WERI-Rb-1 (cell line): ENCODE measurements around the gene PTK6.

Experiments
- DNase-seq: peaks from one replicate; pipeline ENCODE4 v3.0.0-alpha.2; 2020
- H3K27ac ChIP-seq: fragments of 250-450 bp; sonication (Bioruptor Pico); 2 replicates; pipeline ENCODE4 v1.5.1; 2020; ENCODE audit warnings: mild to moderate bottlenecking, moderate library complexity
- H3K27me3 ChIP-seq: fragments of 250-450 bp; sonication (Bioruptor Pico); 2 replicates; pipeline ENCODE4 v1.5.1; 2021; ENCODE audit warnings: mild to moderate bottlenecking, low read depth, moderate library complexity; ENCODE audit not compliant: insufficient read depth, severe bottlenecking
- H3K36me3 ChIP-seq: fragments of 250-450 bp; sonication (Bioruptor Pico); 2 replicates; pipeline ENCODE4 v1.5.1; 2020; ENCODE audit warnings: mild to moderate bottlenecking, moderate library complexity
- H3K4me3 ChIP-seq: 2 replicates; pipeline ENCODE4 v1.5.1; 2011; ENCODE audit warnings: low read depth, mild to moderate bottlenecking, control low read depth, low read length
- H3K9me3 ChIP-seq: fragments of 250-450 bp; sonication (Bioruptor Pico); 2 replicates; pipeline ENCODE4 v1.5.1; 2021; ENCODE audit warnings: mild to moderate bottlenecking, moderate library complexity; ENCODE audit not compliant: severe bottlenecking
- CTCF ChIP-seq: IDR thresholded peaks from 2 replicates; pipeline ENCODE4 v1.5.1; 2011; ENCODE audit warnings: low read depth, mild to moderate bottlenecking, control low read depth, inconsistent platforms, low read length

The PTK6 gene

GRCh38 chr20:63529861-63530787, 7.1 kb downstream of the PTK6 start:
- DNase-seq: no peak
- no peaks in the 10 kb centered on the region for H3K9me3 ChIP-seq
- no peaks in the 10 kb centered on the region for H3K36me3 ChIP-seq
- no peak for TF ChIP-seq CTCF
- H3K27me3 ChIP-seq: no peaks in the 10 kb centered on the region
- no peak overlapping the region for H3K4me3 ChIP-seq
- no peak overlapping the region for H3K27ac ChIP-seq

GRCh38 chr20:63529180-63529860, 7.9 kb downstream of the PTK6 start:
- no peaks in the 10 kb centered on the region for H3K27me3 ChIP-seq
- H3K36me3 ChIP-seq: no peaks in the 10 kb centered on the region
- no peak for DNase-seq
- no peak for TF ChIP-seq CTCF
- no peaks in the 10 kb centered on the region for H3K9me3 ChIP-seq
- no peak overlapping the region for H3K27ac ChIP-seq
- no peak overlapping the region for H3K4me3 ChIP-seq

DNA sequence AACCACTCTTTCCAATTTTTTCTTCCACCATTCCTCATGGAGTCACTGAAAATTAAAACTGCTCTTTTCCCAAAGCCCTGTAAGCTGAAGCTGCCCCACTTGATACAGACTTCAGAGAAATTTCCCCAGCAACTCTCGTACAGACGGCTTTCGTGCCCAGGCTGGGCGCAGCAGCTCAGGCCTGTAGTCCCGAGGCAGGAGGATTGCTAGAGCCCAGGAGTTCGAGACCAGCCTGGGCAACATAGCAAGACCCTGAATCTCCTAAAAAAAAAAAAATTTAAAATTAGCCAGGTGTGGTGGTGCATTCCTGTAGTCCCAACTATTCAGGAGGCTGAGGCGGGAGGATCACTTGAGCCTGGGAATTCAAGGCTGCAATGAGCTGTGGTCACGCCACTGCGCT, 10.0 kb downstream of the PTK6 start:
- Histone ChIP-seq H3K4me3 (no peak overlapping the region), H3K27me3 (no peaks in the 10 kb centered on the region), H3K9me3 (peaks cover 9% of the 10 kb centered on the region), H3K36me3 (peaks cover 16% of the 10 kb centered on the region), H3K27ac (no peak overlapping the region)
- DNase-seq: no peak
- no peak for TF ChIP-seq CTCF

- no peak for TF ChIP-seq CTCF
- H3K4me3 ChIP-seq: no peak overlapping the region
- peaks cover 9% of the 10 kb centered on the region for H3K9me3 ChIP-seq
- no peak for DNase-seq
- H3K36me3 ChIP-seq: peaks cover 26% of the 10 kb centered on the region
- H3K27ac ChIP-seq: no peak overlapping the region
- no peaks in the 10 kb centered on the region for H3K27me3 ChIP-seq
These were observed 11.2 kb downstream of the PTK6 start for GRCh38 chr20:63525971-63526370.

DNA sequence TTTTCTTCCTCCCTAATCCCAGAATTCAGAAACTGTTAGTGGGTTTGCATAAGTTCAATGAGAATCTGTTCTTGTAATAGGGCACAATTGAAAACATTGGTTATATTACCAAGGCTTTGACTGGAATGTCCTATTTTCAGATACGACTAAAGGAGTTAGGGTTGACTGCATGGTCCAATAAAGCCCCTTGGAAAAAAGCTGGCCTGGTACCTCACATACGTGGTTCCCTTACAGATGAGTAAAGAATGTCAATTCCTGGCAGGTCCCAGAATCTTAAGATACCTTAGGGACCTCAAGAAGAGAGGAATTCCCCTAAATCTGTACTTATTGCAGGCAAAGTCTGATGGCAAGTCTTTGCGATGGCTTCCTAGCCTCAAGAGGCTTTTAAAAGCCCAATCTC, 12.0 kb downstream of the PTK6 start:
- TF ChIP-seq CTCF: no peak

More for the DNA sequence above, 12.0 kb downstream of the PTK6 start:
- H3K27ac ChIP-seq: no peak overlapping the region
- H3K36me3 ChIP-seq: peaks cover 27% of the 10 kb centered on the region
- no peak for DNase-seq
- H3K4me3 ChIP-seq: no peak overlapping the region
- no peaks in the 10 kb centered on the region for H3K27me3 ChIP-seq
- peaks cover 9% of the 10 kb centered on the region for H3K9me3 ChIP-seq
